AG08396 (cell line): ENCODE data around the gene PDE8B.
A peak's percentile ranks its signal among the peaks of the same experiment; 100 is the strongest.

Experiments used
- DNase-seq: peaks from one replicate; pipeline ENCODE4 v3.0.0; 2012; ENCODE audit warnings: low spot score, mixed read lengths

The PDE8B gene

DNA sequence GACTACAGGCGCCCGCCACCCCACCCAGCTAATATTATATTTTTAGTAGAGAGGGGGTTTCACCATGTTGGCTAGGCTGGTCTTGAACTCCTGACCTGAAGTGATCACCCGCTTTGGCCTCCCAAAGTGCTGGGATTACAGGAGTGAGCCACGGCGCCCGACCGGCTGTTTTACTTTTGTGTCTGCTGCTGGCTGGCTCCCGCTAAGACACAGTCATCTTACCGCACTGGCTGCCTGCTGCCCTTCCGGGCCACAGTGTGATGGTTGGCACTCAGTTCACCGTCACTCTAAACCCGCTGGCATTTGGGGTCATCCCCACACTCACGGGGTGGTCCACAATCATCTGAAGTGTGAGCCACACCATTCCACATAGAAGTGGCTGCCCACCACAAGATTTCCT is 188.0 kb downstream of the PDE8B start:
- DNase-seq, result no peak

DNA sequence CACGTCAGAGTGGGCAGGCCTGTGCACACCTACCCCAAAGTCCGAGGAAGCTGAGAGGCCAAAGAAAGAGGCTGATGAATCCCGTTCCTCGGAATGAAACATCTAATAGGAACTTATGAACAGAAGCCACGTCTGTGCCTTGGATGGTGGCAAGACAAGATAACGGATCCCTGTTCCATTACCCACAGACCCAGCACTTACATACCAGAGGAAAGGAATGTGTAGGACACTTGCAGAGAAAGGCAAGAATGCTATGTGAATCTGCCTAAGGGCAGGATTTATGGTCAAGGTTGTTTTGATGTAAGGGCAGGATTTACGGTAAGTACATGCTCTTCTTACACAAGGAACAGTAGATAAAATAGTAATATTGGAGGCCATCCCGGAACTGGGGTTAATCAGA is 188.4 kb downstream of the PDE8B start:
- no peak for DNase-seq

DNA sequence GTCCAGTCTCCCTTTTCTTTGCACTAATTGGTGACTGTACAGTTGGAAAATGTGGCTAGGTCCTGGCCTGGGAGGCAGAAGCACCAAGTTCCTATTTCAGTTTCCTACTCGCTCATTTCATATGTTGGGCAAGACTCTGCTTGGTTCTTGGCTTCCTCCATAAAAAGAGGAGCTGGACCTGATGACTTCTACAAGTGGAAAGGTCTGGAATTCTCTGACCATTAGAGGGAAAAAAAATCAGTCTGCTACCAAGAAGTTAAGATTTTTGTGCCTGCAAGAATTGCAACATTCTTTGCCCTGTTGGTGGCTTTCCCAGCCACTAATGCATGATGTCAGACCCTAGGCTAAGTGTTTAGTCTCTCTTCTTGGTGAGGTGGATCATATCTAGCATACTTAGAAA is 190.2 kb downstream of the PDE8B start:
- no peak for DNase-seq

DNA sequence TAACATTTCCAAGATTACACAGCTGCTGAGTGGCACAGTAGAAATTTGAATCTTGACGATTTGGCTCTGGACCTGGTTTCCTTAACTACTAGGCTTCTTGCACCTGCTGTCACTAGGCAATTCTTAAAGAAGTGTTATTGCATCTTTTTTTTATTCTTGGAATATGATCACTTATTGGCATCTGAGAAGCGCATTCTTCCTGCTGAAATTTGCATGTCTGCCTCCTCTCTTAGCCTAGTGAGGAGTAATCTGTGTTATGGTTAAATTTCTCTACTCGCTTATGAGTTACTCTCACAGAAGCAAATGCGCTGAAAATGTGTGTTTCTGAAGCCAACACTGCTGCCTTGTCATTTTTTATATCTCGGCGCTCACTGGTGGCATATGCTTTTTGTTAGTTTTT is 192.3 kb downstream of the PDE8B start:
- no peak for DNase-seq

DNA sequence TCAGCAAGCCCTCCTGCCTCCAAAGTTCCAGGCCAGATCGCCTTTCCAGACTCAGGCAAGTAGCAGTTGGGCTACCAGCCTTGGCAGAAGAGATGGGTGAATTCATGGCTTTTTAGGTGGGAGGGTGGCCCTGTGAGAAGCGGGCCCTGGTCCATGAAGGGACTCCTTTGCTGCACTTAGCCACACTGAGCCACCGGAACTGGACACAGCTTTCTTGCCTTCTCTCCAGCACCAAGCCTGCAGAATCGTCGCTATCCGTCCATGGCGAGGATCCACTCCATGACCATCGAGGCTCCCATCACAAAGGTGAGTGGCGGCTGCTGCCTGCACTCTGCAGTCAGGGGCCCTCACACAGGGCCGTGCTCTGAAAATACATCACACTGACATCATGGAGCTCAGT is 196.7 kb downstream of the PDE8B start:
- no peak for DNase-seq

DNA sequence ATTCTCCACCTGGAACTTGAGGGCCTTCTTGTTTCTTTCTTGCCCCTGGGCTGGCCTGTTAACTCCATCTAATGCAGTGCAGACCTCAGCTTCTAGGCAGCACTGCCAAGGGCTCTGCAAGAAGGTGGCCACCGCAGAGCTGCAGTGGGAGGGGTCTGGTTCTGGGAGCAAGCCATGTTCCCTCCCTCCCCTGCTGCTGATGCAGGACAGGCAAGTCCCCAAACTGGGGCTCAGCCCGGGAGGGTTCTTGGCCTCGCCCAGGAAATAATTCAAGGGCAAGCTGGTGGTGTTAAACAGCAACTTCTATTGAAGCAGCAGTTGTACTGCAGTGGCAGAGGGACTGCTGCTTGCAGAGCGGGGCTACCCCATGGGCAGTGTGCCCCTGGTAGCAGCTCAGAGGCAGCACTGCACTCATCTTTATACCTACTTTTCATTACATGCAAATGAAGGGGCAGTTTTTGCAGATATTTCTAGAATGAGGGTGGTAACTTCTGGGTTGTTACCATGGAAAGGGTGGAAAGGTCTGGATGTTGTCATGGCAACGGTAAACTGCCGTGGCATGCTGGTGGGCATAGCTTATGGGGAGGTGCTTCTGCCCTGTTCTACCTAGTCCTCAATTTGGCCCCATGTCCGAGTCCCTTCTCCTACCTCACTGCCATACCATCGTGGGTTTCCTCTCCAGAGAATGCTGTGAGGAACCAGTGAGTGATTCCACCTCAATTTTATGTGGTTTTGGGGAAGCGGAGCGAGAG is 199.6 kb downstream of the PDE8B start:
- no peak for DNase-seq

DNA sequence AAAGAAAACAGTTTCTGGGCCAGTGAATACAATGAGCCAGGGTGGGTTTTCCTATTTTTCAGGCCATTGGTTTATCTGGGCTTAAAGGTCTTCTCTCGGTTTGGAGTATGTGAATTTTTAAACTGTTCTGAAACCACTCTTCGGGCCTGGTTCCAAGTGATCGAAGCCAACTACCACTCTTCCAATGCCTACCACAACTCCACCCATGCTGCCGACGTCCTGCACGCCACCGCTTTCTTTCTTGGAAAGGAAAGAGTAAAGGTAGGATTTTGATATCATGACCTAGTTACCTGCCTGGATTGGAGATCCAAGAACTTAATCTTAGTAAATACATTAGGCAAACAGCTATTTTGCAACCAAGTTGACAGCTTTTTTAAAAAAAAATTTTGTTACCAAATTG is 202.6 kb downstream of the PDE8B start:
- DNase-seq, result no peak

DNA sequence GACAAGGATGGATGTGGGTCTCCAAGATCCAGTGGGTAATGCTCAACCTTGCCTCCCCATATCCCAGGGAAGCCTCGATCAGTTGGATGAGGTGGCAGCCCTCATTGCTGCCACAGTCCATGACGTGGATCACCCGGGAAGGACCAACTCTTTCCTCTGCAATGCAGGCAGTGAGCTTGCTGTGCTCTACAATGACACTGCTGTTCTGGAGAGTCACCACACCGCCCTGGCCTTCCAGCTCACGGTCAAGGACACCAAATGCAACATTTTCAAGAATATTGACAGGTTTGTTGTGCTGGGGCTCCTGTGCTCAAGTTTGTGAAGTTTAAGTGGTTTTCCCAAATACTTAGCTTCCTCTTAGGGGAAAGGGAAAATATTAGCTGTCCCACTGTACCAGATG is 207.7 kb downstream of the PDE8B start:
- DNase-seq, result no peak

DNA sequence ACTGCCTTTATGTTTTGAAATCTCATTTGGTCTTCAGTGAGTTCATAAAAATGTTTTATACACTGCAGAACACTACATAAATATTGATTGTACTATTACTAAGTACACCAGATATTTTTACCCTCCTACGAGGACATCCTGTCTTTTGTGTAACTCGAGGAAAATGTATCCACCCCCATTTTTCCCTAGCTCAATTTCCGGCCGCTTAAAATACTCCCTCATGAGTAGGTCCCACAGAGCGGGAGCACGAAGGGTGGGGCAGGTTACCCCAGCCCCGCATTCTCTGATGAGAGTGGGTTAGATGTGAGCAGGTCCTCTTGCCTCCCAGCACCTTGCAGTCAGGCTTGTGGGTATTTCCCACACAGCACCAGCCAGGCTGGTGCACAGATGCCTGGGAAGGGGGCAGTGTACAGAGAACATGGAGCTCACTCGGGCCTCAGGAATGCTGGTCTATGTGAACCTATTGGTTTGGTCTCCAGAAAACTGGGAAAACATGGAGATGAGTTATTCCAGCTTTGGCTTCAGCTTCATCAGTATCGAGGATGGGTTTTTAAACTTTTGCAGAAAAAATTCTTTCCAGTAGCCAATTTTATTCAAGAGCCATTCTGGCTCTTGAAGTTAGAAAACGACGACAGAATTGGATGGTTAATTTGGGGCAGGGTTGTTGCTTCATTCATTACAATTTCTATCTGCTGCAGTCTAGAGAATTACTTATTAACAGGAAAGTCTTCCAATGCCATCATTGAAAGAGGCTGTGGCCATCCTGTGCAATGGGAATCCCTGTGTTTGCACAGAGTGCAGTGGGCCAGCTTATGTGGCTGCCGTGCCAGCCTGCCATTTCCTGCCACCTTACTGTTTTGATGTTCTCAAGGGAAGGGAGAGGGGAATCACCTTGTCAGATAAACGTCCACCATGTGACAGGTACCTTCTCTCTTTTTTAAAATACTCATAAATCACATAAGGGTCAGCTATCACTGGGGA is 208.4 kb downstream of the PDE8B start:
- DNase-seq, result no peak

DNA sequence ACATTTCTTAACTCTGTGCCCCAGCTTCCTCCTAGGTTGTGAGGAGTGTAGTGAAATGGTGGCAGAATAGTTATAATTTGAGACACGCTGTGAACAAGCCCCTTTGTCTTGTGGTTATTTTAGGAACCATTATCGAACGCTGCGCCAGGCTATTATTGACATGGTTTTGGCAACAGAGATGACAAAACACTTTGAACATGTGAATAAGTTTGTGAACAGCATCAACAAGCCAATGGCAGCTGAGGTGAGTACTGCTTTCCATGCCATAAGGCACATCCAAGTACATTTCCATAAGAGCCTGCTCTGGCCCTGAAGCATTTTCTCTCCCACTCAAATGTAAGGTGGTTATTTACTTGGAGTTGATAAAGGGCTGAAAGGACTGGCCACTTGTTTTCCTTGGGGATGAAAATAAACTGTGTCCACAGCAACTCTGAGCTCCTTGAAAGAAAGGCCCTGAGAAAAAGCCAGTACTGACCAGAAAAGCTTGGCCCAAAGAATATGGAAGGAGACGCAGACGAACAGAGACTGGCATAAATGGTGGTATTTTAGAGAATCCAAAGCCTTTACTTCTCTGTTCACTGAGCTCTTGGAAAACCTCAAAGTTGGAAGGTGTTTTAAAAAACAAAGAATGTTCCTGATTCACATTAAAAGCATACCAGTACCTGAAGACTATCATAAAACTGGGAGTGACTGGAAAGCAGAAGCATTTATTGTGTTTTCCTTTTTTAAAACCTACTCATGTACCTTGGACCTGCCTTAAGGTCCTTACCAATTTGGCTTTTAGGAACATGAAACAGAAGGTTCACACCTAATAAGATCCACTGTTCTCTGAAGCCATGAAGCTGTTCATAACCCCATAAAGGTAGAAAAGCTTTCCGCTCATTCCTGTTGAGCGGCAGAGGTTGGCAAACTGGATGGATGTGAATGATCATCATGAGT is 209.4 kb downstream of the PDE8B start:
- DNase-seq, result no peak

DNA sequence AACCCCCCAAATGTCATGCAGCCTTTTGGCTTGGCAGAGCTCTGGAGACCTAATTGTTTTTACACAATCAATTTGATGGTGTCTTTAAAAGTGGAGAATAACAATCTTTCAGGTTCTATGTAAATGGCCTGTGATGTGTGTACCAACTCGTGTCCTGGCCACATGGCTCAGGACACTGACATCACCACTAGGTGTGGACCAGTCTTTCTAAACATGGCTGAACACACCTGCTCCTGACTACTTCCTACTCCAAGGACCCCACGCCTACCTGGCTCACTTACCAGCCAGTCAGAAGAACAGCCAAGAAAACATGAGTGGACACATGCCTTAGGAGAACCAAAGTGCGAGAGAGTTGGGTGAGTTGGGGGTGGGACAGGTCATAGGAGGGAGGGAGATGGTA is 210.5 kb downstream of the PDE8B start:
- no peak for DNase-seq

DNA sequence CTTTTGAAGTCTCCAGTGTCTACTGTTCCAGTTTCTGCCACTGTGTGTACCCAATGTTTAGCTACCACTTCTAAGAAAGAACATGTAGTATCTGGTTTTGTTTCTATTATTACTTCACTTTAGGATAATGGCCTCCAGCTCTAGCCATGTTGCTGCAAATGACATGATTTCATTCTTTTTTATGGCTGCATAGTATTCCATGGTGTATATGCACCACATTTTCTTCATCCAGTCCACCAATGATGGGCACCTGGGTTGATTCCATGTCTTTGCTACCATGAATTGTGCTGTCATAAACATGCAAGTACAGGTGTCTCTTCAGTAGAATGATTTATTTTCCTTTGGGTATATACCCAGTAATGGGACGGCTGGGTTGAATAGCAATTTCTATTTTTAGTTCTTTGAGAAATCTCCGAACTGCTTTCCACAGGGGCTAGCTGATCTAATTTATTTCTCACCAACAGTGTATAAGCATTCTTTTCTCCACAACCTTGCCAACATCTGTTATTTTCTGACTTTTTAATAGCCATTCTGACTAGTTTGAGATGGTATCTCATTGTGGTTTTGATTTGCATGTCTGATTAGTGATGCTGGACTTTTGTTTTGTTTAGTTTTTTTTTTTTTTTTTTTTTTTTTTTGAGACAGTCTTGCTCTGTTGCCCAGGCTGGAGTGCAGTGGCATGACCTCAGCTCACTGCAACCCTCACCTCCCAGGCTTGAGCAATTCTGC is 212.7 kb downstream of the PDE8B start:
- no peak for DNase-seq

DNA sequence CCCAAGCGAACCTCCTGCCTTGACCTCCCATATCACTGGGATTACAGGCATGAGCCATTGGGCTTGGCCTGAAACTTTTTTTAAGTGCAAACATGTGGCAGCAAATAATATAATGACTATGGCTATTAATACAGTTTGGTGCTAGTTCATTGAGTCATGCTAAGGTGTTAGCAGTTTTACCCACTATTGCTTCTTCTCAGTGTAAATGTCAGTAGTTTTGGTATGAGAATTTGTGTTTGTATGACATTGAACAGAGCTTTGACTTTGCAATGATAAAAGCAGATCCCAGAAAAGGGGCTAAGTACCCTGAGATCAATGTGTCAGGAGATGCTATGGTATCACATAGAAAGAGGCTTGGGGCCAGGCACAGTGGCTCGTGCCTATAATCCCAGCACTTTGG is 214.4 kb downstream of the PDE8B start:
- no peak for DNase-seq

DNA sequence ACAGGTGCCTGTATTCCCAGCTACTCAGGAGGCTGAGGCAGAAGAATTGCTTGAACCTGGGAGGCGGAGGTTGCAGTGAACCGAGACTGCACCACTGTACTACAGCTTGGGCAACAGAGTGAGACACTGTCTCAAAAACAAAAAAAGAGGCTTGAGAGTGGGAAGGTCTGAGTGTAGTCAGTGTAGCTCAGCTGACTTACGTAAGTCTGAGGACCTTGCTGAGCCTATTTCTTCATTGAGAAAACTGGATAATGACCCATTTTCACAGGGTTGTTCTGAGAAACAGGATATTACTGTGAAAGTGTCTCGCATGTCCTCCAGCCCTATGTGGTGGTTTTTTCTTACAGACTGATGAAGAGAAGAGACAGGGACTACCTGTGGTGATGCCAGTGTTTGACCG is 214.9 kb downstream of the PDE8B start:
- DNase-seq, result no peak

DNA sequence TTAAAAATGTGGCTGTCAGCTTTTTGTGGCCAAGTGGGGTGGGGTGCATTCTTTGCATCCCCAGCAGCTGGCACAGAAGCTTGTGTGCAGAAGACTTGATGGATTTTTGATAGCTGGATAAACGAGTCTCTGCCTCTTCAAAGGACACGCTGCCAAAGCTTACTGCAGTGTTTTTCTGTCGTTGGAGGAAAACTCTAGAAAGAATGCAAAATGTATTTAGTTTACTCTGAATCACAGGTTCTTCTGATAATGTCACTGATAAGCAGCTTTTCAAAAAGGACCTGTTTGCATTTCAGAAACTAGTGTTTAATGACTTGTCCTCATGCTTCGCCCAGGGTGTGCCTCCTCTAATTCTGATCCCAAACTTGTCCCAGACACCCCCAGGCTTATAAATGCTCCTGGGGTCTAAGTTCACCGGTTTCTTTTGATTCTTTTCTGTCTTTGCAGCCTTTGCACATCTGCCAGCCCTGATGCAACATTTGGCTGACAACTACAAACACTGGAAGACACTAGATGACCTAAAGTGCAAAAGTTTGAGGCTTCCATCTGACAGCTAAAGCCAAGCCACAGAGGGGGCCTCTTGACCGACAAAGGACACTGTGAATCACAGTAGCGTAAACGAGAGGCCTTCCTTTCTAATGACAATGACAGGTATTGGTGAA is 215.6 kb downstream of the PDE8B start:
- no peak for DNase-seq

DNA sequence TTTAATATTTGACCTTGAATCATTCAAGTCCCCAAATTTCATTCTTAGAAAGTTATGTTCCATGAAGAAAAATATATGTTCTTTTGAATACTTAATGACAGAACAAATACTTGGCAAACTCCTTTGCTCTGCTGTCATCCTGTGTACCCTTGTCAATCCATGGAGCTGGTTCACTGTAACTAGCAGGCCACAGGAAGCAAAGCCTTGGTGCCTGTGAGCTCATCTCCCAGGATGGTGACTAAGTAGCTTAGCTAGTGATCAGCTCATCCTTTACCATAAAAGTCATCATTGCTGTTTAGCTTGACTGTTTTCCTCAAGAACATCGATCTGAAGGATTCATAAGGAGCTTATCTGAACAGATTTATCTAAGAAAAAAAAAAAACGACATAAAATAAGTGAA is 216.2 kb downstream of the PDE8B start:
- peak; percentile 32 for DNase-seq

DNA sequence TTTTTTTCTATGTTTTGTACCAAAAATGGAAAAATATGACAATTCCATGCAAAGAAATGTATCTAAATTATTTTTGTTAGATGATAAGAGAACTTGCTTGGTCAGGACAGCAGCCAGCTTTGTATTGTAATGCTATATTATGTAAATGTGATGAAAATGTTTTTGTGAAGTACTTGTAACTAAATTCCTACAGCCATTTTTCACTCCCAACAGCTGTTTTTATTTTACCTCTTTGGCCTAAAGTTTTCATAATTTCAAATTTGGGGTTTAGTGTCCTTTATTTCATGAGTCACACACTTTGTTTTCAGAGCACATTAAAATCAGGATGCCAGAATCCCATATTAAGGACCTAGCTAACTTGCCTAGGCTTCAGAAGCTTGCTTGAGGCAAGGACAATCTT is 217.5 kb downstream of the PDE8B start:
- no peak for DNase-seq

DNA sequence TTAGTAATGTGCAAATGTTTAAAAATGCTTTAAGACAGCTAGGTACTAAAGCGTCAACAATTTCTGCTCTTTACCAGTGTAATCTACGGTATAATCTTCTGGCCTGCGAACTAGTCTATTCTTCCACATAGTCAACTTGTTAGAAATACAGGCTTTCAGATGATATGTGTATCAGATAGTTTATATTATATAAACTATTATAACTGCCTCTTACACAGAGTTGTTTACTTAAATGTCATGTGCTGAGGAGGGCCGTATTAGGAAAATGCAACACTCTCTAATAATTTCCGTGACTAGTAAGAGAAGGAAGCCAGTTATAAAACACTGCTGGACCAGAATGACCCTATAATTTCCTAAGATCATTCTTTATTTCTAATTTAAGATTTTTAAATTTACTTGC is 218.0 kb downstream of the PDE8B start:
- no peak for DNase-seq

DNA sequence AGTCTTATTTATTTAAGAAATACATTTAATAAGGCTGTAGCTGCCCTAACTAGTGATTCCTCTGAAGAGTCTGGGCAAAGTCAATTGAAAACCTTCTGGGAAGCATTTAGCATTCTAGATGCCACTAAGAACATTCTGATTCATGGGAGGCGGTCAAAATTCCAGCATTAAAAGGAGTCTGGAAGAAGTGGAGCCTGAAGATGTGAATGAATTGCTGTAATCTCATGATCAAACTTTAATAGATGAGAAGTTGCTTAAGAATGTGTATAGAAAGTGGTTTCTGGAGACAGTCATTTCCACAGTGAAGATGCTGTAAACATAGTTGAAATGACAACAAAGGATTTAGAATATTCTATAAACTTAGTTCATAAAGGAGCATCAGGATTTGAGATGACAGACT is 220.2 kb downstream of the PDE8B start:
- no peak for DNase-seq

DNA sequence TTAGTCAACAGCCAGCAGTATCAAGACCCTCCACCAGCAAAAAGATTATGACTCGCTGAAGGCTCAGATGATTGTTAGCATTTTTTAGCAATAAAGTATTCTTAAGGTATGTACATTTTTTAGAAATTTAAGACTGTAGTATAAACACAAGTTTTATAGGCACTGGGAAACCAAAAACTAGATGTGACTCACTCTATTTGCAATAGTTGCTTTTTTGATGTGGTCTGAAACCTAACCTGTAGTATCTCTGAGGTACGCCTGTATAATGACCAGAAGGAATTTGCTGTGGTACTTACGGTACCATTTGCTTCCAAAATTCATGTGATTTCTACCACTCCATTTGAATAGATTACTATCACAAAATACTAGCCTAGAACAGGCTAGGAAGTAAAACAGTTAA is 220.8 kb downstream of the PDE8B start:
- no peak for DNase-seq

DNA sequence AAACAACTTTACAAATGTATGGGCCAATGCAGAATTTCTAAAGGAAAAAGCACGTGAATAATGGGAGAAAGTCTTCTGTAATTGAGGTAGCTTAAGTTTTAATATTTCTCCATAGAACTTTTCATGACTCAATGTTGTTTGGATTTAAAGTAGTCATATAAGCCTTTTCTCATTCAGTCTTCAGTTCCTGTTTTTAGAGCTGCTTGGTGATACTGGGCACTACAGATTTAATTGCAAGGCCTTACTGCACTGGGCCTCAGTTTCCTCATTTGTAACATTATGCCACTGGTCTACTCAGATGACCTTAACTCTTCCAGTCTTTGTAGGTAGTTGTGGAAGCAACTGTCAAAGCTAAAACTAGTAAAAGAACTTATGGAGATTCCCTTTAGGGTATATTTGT is 221.2 kb downstream of the PDE8B start:
- DNase-seq, result no peak
